Heart right ventricle (tissue), 16 donors: ENCODE measurements around the gene PLEKHA5. TPM values are rescaled to one million over a fixed set of nuclear protein-coding genes. Genes with fewer than 3 reads are reported as not detected.

Source experiments
- ATAC-seq, 8 donors: fragments of 200-7000 bp; cut with Tn5 transposase; one replicate each; pipeline ENCODE4 v1.9.1; 2020; ENCODE audit warnings: mild to moderate bottlenecking in 8 of 8, moderate library complexity in 8 of 8, moderate number of reproducible peaks in 1 of 8
- DNase-seq, 2 donors: peaks; one replicate each; pipeline ENCODE4 v3.0.0-alpha.2; 2020
- H3K27ac ChIP-seq, 10 donors: fragments of 200-600 bp; sonication (generic) in 2 of 10; one replicate each; pipeline versions ENCODE4 v1.5.0 to v1.8.0; 2020 to 2022; ENCODE audit warnings: mild to moderate bottlenecking in 3 of 10
- H3K27me3 ChIP-seq, 7 donors: fragments of 200-600 bp; one replicate each; pipeline ENCODE4 v1.8.0; 2021 to 2022; ENCODE audit warnings: mild to moderate bottlenecking in 2 of 7
- H3K36me3 ChIP-seq, 9 donors: fragments of 200-600 bp; sonication (generic) in 1 of 9; one replicate each; pipeline versions ENCODE4 v1.5.0 to v1.8.0; 2020 to 2022; ENCODE audit warnings: mild to moderate bottlenecking in 2 of 9
- H3K4me1 ChIP-seq, 9 donors: fragments of 200-600 bp; sonication (generic) in 1 of 9; one replicate each; pipeline versions ENCODE4 v1.5.0 to v1.8.0; 2020 to 2022; ENCODE audit warnings: mild to moderate bottlenecking in 4 of 9
- H3K4me3 ChIP-seq, 10 donors: fragments of 200-600 bp; sonication (generic) in 2 of 10; one replicate each; pipeline versions ENCODE4 v1.5.0 to v1.8.0; 2020 to 2022; ENCODE audit warnings: mild to moderate bottlenecking in 7 of 10, moderate library complexity in 2 of 10
- H3K9me3 ChIP-seq, 11 donors: fragments of 200-600 bp in 10 of 11; sonication (generic) in 2 of 11; one replicate each; pipeline versions ENCODE4 v1.5.0 to v1.8.0; 2013 to 2022; ENCODE audit warnings: mild to moderate bottlenecking in 2 of 11, control low read depth in 1 of 11, moderate library complexity in 1 of 11
- WGBS, 2 donors: extraction: QIAGEN DNeasy Blood & Tissue Kit; methylation state at CpG; one replicate each; pipeline ENCODE4 v1.1.7; 2013; ENCODE audit warnings: inconsistent platforms in 1 of 2; 5-methylcytosine and 5-hydroxymethylcytosine counted together
- intact Hi-C, 10 donors: fragments of 100-400 bp; cut with DNase I; formaldehyde crosslinking; loops; one replicate each; pipeline versions ENCODE4 v1.11.1 to v1.14.2; 2022
- polyA plus RNA-seq, 2 donors: library from polyadenylated mRNA; stranded (reverse); fragments of 200-250 nt; gene quantifications; one replicate each; pipeline ENCODE4 v1.2.3, GENCODE V29; 2013
- total RNA-seq, 10 donors: library from RNA; stranded (reverse); fragmentation: NEBNext Ultra II Directional in 3 of 10; extraction: Animal tissue kit (Norgen Biotek cat#: 25700) in 3 of 10; gene quantifications; one replicate each; pipeline versions ENCODE4 v1.2.1 to v1.2.4, GENCODE V29; 2021 to 2023
- TF ChIP-seq, protein P1 (sequence below), 9 donors: fragments of 200-600 bp; sonication (generic) in 2 of 9; IDR thresholded peaks; one replicate each; pipeline versions ENCODE4 v1.5.0 to v1.8.0; 2021 to 2022; ENCODE audit warnings: antibody characterized with exemption in 9 of 9, mild to moderate bottlenecking in 5 of 9, moderate library complexity in 1 of 9
- donor health status: Arrhythmogenic right ventricular cardiomyopathy.
- donor health status: ischemic (EF 13 %, LVEDD 7.1; RV severe dilation, severe dysfunction).
- donor health status: healthy with polysubstance abuse.
- donor health status: DM: no; HTN: yes; CAD: no.
- donor health status: DM: no; HTN: no; CAD: no.
- donor health status: ischemic (EF 25% LVEDD 6.9; RV normal size, moderate dysfunction).
- donor health status: ischemic (EF 25% LVEDD 5.7; RV mildly dilated, moderate dysfunction).
- donor health status: healthy.
- donor health status: DM: yes; HTN: yes; CAD: no.
- donor health status: Ischemic cardiomyopathy.
- donor health status: ischemic (EF 35%, LVEDD 5.7; RV mildly dilated, moderate dysfunction).
- donor health status: nonischemic (EF 11% LVEDD 7.7; RV severe dilation, severe dysfunction).
- donor health status: DM: yes; HTN: yes; CAD: no.
- donor health status: PGD.
- donor health status: ischemic (EF 29% LVEDD 5.4; RV normal size, mild dysfunction).
- donor health status: nonischemic (EF 23%, LVEDD 6.1; RV moderate dilation, normal function).

The PLEKHA5 gene
- total and polyA plus RNA-seq, 12 donors: 11.8 to 77.1 (median 61.8) TPM

DNA sequence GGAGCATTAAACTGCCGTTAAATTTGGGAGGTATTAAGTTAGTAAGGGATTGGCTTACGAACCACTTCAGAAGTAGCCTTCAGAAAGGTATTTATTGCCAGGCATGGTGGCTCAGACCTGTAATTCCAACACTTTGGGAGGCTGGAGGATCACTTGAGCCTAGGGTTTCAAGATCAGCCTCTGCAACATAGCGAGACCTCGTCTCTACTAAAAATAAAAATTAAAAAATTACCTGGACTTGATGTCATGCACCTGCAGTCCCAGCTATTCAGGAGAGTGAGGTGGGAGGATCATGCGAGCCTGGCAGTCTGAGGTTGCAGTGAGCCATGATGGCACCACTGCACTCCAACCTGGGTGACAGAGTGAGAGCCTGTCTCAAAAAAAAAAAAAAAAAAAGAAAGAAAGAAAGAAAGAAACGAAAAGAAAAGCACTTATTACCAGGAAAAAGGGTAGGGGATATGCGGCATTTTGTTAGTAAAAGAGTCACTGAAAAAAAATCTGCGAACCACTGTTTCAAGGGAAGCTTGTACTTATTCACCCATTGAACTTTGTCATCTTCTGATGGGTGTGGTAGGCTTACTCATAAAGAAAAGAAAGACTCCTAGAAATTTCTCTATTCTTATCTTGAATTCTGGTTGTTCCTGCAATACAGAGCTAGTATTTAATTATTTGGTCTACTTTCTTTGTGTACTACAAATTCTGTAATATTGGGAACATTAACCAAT, 33.6 kb upstream of the PLEKHA5 start:
- Histone ChIP-seq H3K27me3 (no peaks in the 10 kb centered on the region), H3K9me3 (peaks cover 0 to 6% (median 0%) of the 10 kb centered on the region in 11 donors), H3K4me3 (no peak overlapping the region), H3K27ac (peak overlapping the region in 4 of 10 donors; percentile 3 to 32 (median 23)), H3K4me1 (no peaks in the 10 kb centered on the region), H3K36me3 (no peaks in the 10 kb centered on the region)
- DNase-seq: no peak
- ATAC-seq: peak in 1 of 8 donors; percentile 68
- TF ChIP-seq, protein P1, sequence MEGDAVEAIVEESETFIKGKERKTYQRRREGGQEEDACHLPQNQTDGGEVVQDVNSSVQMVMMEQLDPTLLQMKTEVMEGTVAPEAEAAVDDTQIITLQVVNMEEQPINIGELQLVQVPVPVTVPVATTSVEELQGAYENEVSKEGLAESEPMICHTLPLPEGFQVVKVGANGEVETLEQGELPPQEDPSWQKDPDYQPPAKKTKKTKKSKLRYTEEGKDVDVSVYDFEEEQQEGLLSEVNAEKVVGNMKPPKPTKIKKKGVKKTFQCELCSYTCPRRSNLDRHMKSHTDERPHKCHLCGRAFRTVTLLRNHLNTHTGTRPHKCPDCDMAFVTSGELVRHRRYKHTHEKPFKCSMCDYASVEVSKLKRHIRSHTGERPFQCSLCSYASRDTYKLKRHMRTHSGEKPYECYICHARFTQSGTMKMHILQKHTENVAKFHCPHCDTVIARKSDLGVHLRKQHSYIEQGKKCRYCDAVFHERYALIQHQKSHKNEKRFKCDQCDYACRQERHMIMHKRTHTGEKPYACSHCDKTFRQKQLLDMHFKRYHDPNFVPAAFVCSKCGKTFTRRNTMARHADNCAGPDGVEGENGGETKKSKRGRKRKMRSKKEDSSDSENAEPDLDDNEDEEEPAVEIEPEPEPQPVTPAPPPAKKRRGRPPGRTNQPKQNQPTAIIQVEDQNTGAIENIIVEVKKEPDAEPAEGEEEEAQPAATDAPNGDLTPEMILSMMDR (IDR thresholded peaks at IDR 0.05): no peak
- intact Hi-C loops: no loop called here
- 86 to 88% methylated on average over 8 of the region's 8 CpGs for WGBS, 2 donors

DNA sequence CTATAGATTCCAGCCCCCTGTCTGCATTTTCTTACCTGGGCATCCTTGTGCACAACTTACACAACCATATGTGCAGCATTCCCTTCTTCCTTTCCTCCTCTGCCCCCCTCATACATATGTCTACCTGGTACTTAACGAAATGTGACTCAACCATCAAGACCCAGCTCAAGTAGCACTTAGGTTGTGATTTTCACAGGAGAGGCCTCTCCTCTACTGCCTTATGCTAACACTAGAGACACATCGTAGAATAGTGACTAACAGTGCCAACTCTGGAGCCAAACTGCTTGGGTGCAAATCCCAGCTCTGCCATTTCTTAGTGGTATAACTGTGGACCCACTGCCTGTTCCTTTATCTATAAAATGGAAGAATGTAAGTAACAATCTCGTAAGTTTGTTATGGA, 24.1 kb upstream of the PLEKHA5 start:
- Histone ChIP-seq H3K9me3 (peaks cover 0 to 4% (median 0%) of the 10 kb centered on the region in 11 donors), H3K4me3 (no peak overlapping the region), H3K27me3 (no peaks in the 10 kb centered on the region), H3K36me3 (no peaks in the 10 kb centered on the region), H3K27ac (no peak overlapping the region), H3K4me1 (no peaks in the 10 kb centered on the region)
- ATAC-seq: no peak
- WGBS, 2 donors: 86 to 91% methylated on average over 3 of the region's 3 CpGs
- DNase-seq: no peak
- intact Hi-C loops: no loop called here
- TF ChIP-seq, protein P1 (IDR thresholded peaks at IDR 0.05): no peak

DNA sequence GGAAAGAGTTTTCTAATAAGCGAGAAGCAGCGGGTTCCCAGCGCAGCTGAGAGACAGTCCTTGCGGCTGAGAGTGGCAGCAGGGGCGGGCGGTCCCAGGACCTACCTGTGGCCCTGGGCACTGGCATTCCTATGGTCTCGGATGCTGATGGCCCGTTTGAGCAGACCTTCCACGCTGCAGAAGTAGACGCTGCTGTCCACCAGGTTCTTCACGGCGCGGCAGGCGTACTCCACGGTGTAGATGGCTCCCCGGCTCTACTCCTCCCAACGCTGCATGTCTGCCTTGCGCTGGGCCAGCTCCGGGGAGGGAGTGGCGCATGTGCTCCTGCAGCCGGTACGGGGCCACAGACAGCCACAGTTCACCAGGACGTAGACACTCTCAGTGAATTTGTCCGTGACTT, 21.8 kb upstream of the PLEKHA5 start:
- TF ChIP-seq, protein P1 (IDR thresholded peaks at IDR 0.05): no peak
- H3K27me3 ChIP-seq: no peaks in the 10 kb centered on the region
- no peak for DNase-seq
- no peaks in the 10 kb centered on the region for H3K4me1 ChIP-seq
- H3K9me3 ChIP-seq: peaks cover 0 to 4% (median 0%) of the 10 kb centered on the region in 11 donors
- 96 to 99% methylated on average over 24 of the region's 24 CpGs for WGBS, 2 donors
- H3K36me3 ChIP-seq: no peaks in the 10 kb centered on the region
- H3K4me3 ChIP-seq: no peak overlapping the region
- ATAC-seq: peak in 1 of 8 donors; percentile 15
- intact Hi-C loops: no loop called here
- H3K27ac ChIP-seq: no peak overlapping the region

DNA sequence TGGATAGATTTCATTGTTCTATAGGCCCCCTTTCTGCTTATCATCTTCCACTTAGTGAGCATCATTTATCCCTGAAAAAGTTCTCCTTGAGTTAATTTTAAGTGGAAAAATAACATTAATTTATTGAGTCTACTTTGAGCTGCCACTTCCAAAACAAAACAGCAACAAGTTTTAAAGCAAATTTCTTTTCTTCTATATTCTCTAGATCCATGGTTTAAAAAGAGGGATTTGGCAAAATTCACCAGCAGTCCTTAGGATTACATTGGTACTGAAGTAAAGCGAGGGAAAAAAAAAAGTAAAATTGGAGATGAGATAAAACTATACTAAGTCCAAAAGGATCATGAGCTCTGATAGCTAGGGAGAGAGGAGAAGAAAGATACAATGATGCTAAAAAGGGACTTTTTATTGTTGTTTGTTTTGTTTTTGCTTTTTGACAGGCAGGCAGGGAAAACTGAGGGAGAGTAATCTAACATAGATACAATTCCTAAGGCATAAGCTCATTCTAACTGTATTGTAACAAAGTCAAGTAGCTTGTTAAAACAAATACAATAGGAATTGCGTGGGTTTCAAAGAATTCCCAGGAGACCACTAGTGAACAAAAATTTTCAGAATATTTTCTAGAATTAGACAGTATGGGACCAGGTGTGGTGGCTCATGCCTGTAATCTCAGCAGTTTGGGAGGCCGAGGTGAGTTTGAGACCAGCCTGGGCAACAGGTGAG, 19.2 kb upstream of the PLEKHA5 start:
- Histone ChIP-seq H3K4me1 (no peaks in the 10 kb centered on the region), H3K9me3 (peaks cover 0 to 4% (median 0%) of the 10 kb centered on the region in 11 donors), H3K27me3 (no peaks in the 10 kb centered on the region), H3K4me3 (no peak overlapping the region), H3K27ac (no peak overlapping the region), H3K36me3 (no peaks in the 10 kb centered on the region)
- 79 to 85% methylated on average over 3 of the region's 3 CpGs for WGBS, 2 donors
- intact Hi-C loops: no loop called here
- ATAC-seq: no peak
- TF ChIP-seq, protein P1 (IDR thresholded peaks at IDR 0.05): no peak
- DNase-seq: no peak
